ENCODE measurements around the gene CELF2.

Gene CELF2

GRCh38 chr10:11003679-11004078 lies 14.0 kb upstream of the CELF2 start:
- in situ Hi-C loops (cut with MboI; ENCODE audit: low sequenced_read_pairs), result no loop called here

- in situ Hi-C loops (cut with MboI; ENCODE audit: low sequenced_read_pairs), result no loop called here
Measured at GRCh38 chr10:11004144-11005077, 13.3 kb upstream of the CELF2 start.

- in situ Hi-C loops (cut with MboI; ENCODE audit: low sequenced_read_pairs), result no loop called here
Measured at GRCh38 chr10:11005725-11006427, 11.8 kb upstream of the CELF2 start.

GRCh38 chr10:11006428-11006825 lies 11.2 kb upstream of the CELF2 start:
- in situ Hi-C loops (cut with MboI; ENCODE audit: low sequenced_read_pairs), result no loop called here

- in situ Hi-C loops (cut with MboI; ENCODE audit: low sequenced_read_pairs), result no loop called here
Measured at GRCh38 chr10:11007476-11008020, 10.1 kb upstream of the CELF2 start.

GRCh38 chr10:11009471-11010308 lies 8.0 kb upstream of the CELF2 start:
- in situ Hi-C loops (cut with MboI; ENCODE audit: low sequenced_read_pairs), result no loop called here

- in situ Hi-C loops (cut with MboI; ENCODE audit: low sequenced_read_pairs), result no loop called here
Measured at GRCh38 chr10:11010582-11010981, 7.1 kb upstream of the CELF2 start.

- in situ Hi-C loops (cut with MboI; ENCODE audit: low sequenced_read_pairs), result no loop called here
Measured at GRCh38 chr10:11011436-11011835, 6.2 kb upstream of the CELF2 start.

- in situ Hi-C loops (cut with MboI; ENCODE audit: low sequenced_read_pairs), result no loop called here
Measured at GRCh38 chr10:11011984-11012383, 5.7 kb upstream of the CELF2 start.

- in situ Hi-C loops (cut with MboI; ENCODE audit: low sequenced_read_pairs), result no loop called here
Measured at GRCh38 chr10:11012421-11013295, 5.0 kb upstream of the CELF2 start.

- in situ Hi-C loops (cut with MboI; ENCODE audit: low sequenced_read_pairs), result no loop called here
Measured at GRCh38 chr10:11013836-11014235, 3.8 kb upstream of the CELF2 start.

- in situ Hi-C loops (cut with MboI; ENCODE audit: low sequenced_read_pairs), result no loop called here
Measured at GRCh38 chr10:11014671-11015445, 2.8 kb upstream of the CELF2 start.

- in situ Hi-C loops (cut with MboI; ENCODE audit: low sequenced_read_pairs), result no loop called here
Measured at GRCh38 chr10:11015446-11015934, 2.2 kb upstream of the CELF2 start.

GRCh38 chr10:11017000-11017569 lies 587 bp upstream of the CELF2 start:
- in situ Hi-C loops (cut with MboI; ENCODE audit: low sequenced_read_pairs), result no loop called here

GRCh38 chr10:11018432-11018841 lies 765 bp downstream of the CELF2 start:
- in situ Hi-C loops (cut with MboI; ENCODE audit: low sequenced_read_pairs), result no loop called here

GRCh38 chr10:11018855-11019631 lies 1.4 kb downstream of the CELF2 start:
- in situ Hi-C loops (cut with MboI; ENCODE audit: low sequenced_read_pairs), result no loop called here

GRCh38 chr10:11019724-11020547 lies 2.3 kb downstream of the CELF2 start:
- in situ Hi-C loops (cut with MboI; ENCODE audit: low sequenced_read_pairs), result no loop called here
